GM15510 (cell line): ENCODE measurements around the gene CWH43.

Source experiments
- POLR2A ChIP-seq: IDR thresholded peaks from 3 replicates; pipeline ENCODE4 v1.6.1; 2011; ENCODE audit warnings: borderline replicate concordance; ENCODE audit not compliant: insufficient read length; ENCODE audit errors: extremely low read depth

CWH43 gene

DNA sequence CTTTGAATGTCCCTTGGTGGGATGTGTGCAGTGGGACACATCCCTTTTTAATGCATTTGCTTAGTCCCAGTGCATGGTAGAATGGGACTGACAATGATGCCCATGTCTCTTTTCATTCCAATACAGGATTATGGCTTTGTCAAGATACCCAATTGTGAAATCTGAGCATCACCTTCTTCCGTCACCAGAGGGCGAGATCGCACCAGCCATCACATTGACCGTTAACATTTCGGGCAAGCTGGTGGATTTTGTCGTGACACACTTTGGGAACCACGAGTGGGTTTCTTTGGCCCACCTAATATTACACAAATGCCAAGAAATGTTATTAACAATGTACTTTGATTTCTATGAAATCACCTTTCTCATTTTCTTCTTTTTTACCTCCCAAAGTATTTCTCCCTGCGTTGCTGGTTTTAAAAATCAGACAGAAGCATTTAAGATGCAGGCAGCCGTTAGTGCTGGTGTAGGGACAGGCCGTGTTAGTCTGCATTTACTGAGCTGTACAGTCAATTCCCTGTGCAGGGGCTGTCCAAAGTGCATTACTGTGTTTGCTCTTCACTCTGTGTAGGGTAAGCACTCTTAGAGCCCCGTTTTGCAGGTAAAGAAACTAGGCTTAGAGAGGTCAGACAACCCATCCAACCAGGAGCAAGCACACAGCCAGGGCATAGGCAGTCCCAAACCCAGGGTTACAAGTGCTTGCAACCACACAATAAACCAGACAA, 46.5 kb downstream of the CWH43 start:
- TF ChIP-seq POLR2A: no peak

- TF ChIP-seq POLR2A: no peak
Observed at GRCh38 chr4:49036528-49036927, 50.5 kb downstream of the CWH43 start.

GRCh38 chr4:49044270-49044669, 58.2 kb downstream of the CWH43 start:
- TF ChIP-seq POLR2A: no peak

- TF ChIP-seq POLR2A: no peak
Observed at GRCh38 chr4:49058306-49058705, 72.2 kb downstream of the CWH43 start.

DNA sequence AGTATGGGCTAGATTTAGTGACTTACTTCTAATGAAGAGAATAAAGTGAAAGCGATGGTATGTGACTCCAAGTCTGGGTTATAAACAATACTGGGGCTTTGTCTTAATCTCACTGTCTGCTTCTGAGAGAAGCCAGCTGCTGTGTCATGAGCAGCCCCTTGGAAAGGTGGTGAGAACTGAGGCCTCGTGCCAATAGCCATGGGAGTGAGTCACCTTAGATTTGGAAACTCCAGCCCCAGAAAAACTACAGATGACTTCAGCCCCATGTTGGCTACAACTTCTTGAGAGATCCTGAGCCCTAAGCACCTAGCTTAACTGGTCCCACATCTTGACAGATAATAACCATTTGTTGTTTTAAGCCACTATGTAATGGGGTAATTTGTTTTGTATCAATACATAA, 77.6 kb downstream of the CWH43 start:
- no peak for TF ChIP-seq POLR2A
